ENCODE results near the gene SRPX.
A peak's percentile ranks its signal among the peaks of the same experiment; 100 is the strongest.

DNA sequence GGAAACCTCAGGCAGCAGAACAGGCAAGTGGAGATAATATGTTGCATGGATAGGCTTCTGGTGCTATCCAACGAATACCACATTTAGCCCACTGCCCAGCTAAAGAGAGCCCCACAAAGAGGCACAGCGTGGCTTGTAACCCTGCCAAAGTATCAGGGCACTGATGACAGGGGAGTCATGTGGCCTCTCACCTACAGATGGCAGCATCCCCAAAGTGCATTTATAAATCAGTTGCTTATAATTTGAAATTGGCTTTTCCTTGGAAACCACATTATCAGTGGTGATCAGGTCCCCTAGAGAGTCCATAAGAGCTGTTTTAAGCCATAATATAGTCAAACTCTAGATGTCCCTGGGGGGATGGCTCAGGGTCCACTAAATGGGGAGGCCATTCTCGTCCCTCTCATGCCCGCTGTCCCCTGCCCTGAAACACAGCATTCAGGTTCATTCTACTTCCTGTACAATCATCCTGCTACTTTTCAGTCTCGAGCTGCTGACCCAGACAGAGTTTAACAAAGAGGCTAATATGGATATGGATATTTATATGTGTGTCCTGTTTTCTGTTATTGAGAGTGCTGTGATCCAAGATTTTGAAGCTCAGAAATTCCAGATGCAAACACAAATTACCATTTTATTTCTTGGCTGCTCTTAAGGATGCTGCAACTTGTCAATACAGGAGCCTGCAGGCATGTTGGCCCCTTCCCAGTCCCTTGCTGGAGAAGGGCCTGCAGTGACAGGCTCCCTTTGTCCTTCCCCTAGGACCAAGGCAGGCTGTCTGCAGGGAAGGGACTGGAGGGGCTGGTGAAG is 28.5 kb downstream of the SRPX start:
- TF ChIP-seq REST (IDR thresholded peaks at IDR 0.05; ENCODE audit: low read depth, low read length), result no peak
- TF ChIP-seq, protein P1, sequence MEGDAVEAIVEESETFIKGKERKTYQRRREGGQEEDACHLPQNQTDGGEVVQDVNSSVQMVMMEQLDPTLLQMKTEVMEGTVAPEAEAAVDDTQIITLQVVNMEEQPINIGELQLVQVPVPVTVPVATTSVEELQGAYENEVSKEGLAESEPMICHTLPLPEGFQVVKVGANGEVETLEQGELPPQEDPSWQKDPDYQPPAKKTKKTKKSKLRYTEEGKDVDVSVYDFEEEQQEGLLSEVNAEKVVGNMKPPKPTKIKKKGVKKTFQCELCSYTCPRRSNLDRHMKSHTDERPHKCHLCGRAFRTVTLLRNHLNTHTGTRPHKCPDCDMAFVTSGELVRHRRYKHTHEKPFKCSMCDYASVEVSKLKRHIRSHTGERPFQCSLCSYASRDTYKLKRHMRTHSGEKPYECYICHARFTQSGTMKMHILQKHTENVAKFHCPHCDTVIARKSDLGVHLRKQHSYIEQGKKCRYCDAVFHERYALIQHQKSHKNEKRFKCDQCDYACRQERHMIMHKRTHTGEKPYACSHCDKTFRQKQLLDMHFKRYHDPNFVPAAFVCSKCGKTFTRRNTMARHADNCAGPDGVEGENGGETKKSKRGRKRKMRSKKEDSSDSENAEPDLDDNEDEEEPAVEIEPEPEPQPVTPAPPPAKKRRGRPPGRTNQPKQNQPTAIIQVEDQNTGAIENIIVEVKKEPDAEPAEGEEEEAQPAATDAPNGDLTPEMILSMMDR (IDR thresholded peaks at IDR 0.05), result peak; percentile 64
